H9 (cell line): ENCODE data around the gene PPM1J. TPM values are rescaled to one million over a fixed set of nuclear protein-coding genes. Genes with fewer than 3 reads are reported as not detected.

Source experiments
- DNase-seq: peaks from one replicate; pipeline ENCODE4 v3.0.0-alpha.2; 2017
- H2AFZ ChIP-seq: one replicate; pipeline ENCODE4 v1.6.1; 2013; ENCODE audit warnings: mild to moderate bottlenecking, low read length, control low read depth, moderate library complexity
- H2AK5ac ChIP-seq: 2 replicates; pipeline ENCODE4 v1.6.1; 2013; ENCODE audit warnings: low read length, control low read depth, mixed read lengths; ENCODE audit not compliant: insufficient read length
- H2BK120ac ChIP-seq: one replicate; pipeline ENCODE4 v1.6.1; 2013; ENCODE audit warnings: low read depth, mild to moderate bottlenecking, low read length, control low read depth, inconsistent platforms; ENCODE audit not compliant: poor library complexity, severe bottlenecking
- H2BK12ac ChIP-seq: 2 replicates; pipeline ENCODE4 v1.6.1; 2013; ENCODE audit warnings: low read length, control low read depth, mixed read lengths, low read depth; ENCODE audit not compliant: insufficient read length
- H2BK15ac ChIP-seq: 2 replicates; pipeline ENCODE4 v1.6.1; 2013; ENCODE audit warnings: low read depth, low read length, control low read depth
- H2BK20ac ChIP-seq: one replicate; pipeline ENCODE4 v1.6.1; 2013; ENCODE audit warnings: low read depth, mild to moderate bottlenecking, low read length, control low read depth, inconsistent platforms; ENCODE audit not compliant: poor library complexity, severe bottlenecking
- H2BK5ac ChIP-seq: 2 replicates; pipeline ENCODE4 v1.6.1; 2013; ENCODE audit warnings: low read length, control low read depth, mixed read lengths; ENCODE audit not compliant: insufficient read length
- H3K14ac ChIP-seq: 2 replicates; pipeline ENCODE4 v1.6.1; 2013; ENCODE audit warnings: low read length, control low read depth; ENCODE audit not compliant: insufficient read depth
- H3K18ac ChIP-seq: 2 replicates; pipeline ENCODE4 v1.6.1; 2013; ENCODE audit warnings: low read depth, mild to moderate bottlenecking, mixed read lengths, low read length, control low read depth; ENCODE audit not compliant: insufficient read length
- H3K23ac ChIP-seq: 2 replicates; pipeline ENCODE4 v1.6.1; 2013; ENCODE audit warnings: low read length, control low read depth, mixed read lengths, low read depth; ENCODE audit not compliant: insufficient read length
- H3K23me2 ChIP-seq: 2 replicates; pipeline ENCODE4 v1.6.1; 2013; ENCODE audit warnings: low read depth, mild to moderate bottlenecking, mixed read lengths, low read length, control low read depth; ENCODE audit not compliant: insufficient read length, poor library complexity, severe bottlenecking
- H3K27ac ChIP-seq: 2 replicates; pipeline ENCODE4 v1.5.1; 2013; ENCODE audit warnings: low read length, control low read depth, mixed read lengths, low read depth; ENCODE audit not compliant: insufficient read length
- H3K27me3 ChIP-seq: 2 replicates; pipeline ENCODE4 v1.6.1; 2013; ENCODE audit warnings: low read length, control low read depth, inconsistent platforms; ENCODE audit not compliant: insufficient read depth
- H3K4ac ChIP-seq: 2 replicates; pipeline ENCODE4 v1.6.1; 2013; ENCODE audit warnings: low read depth, mild to moderate bottlenecking, control low read depth, inconsistent platforms, low read length, moderate library complexity
- H3K4me1 ChIP-seq: 2 replicates; pipeline ENCODE4 v1.6.1; 2013; ENCODE audit warnings: low read length, control low read depth, inconsistent platforms; ENCODE audit not compliant: insufficient read depth
- H3K4me2 ChIP-seq: 2 replicates; pipeline ENCODE4 v1.6.1; 2013; ENCODE audit warnings: low read length, control low read depth, mixed read lengths; ENCODE audit not compliant: insufficient read length, insufficient read depth
- H3K56ac ChIP-seq: 2 replicates; pipeline ENCODE4 v1.6.1; 2013; ENCODE audit warnings: low read depth, mild to moderate bottlenecking, mixed read lengths, low read length, control low read depth; ENCODE audit not compliant: insufficient read length
- H3K79me1 ChIP-seq: 2 replicates; pipeline ENCODE4 v1.6.1; 2013; ENCODE audit warnings: low read depth, mild to moderate bottlenecking, moderate library complexity, low read length, control low read depth, inconsistent platforms; ENCODE audit not compliant: insufficient read depth, poor library complexity, severe bottlenecking
- H3K79me2 ChIP-seq: 2 replicates; pipeline ENCODE4 v1.6.1; 2013; ENCODE audit warnings: low read length, control low read depth, inconsistent platforms; ENCODE audit not compliant: insufficient read depth
- H3K9ac ChIP-seq: 2 replicates; pipeline ENCODE4 v1.6.1; 2013; ENCODE audit warnings: low read length, control low read depth, mixed read lengths; ENCODE audit not compliant: insufficient read length; ENCODE audit errors: extremely low read depth
- H3K9me3 ChIP-seq: one replicate; pipeline ENCODE4 v1.6.1; 2013; ENCODE audit warnings: low read depth, low read length, inconsistent platforms; ENCODE audit not compliant: control insufficient read depth
- H3T11ph ChIP-seq: one replicate; pipeline ENCODE4 v1.6.1; 2013; ENCODE audit warnings: mild to moderate bottlenecking, low read length, control low read depth, inconsistent platforms
- H4K20me1 ChIP-seq: one replicate; pipeline ENCODE4 v1.6.1; 2013; ENCODE audit not compliant: control insufficient read depth, insufficient read length, insufficient read depth
- H4K5ac ChIP-seq: 2 replicates; pipeline ENCODE4 v1.6.1; 2013; ENCODE audit warnings: low read depth, mild to moderate bottlenecking, mixed read lengths, low read length, control low read depth; ENCODE audit not compliant: insufficient read length
- H4K8ac ChIP-seq: replicated peaks from 2 replicates; pipeline ENCODE4 v1.6.1; 2013; ENCODE audit warnings: low read length, control low read depth, mixed read lengths, low read depth; ENCODE audit not compliant: insufficient read length
- H4K91ac ChIP-seq: 2 replicates; pipeline ENCODE4 v1.6.1; 2013; ENCODE audit warnings: low read depth, mild to moderate bottlenecking, moderate library complexity, mixed read lengths, low read length, control low read depth; ENCODE audit not compliant: insufficient read length
- H3K27ac Mint-ChIP-seq, 3 experiments: 2 replicates in 2 of 3; 3 replicates in 1 of 3; pipeline ENCODE4 v1.8.0; 2020 to 2021; ENCODE audit warnings: mixed read lengths in 3 of 3, mild to moderate bottlenecking in 1 of 3, moderate library complexity in 1 of 3
- H3K27me3 Mint-ChIP-seq: 2 replicates; pipeline ENCODE4 v1.8.0; 2021; ENCODE audit warnings: low read depth, mild to moderate bottlenecking, moderate library complexity, mixed read lengths
- H3K36me3 Mint-ChIP-seq, 3 experiments: 2 replicates in 2 of 3; 3 replicates in 1 of 3; pipeline ENCODE4 v1.8.0; 2020 to 2021; ENCODE audit warnings: low read depth in 3 of 3, mixed read lengths in 3 of 3; ENCODE audit not compliant: insufficient read depth in 1 of 3
- H3K4me1 Mint-ChIP-seq, 2 experiments: 2 replicates each; pipeline ENCODE4 v1.8.0; 2020; ENCODE audit warnings: mixed read lengths in 2 of 2
- H3K4me3 Mint-ChIP-seq, 2 experiments: 2 replicates in 1 of 2; 3 replicates in 1 of 2; pipeline ENCODE4 v1.8.0; 2020 to 2021; ENCODE audit warnings: mild to moderate bottlenecking in 2 of 2, mixed read lengths in 2 of 2, moderate library complexity in 1 of 2
- H3K9me3 Mint-ChIP-seq, 2 experiments: 2 replicates in 1 of 2; 3 replicates in 1 of 2; pipeline ENCODE4 v1.8.0; 2020; ENCODE audit warnings: mild to moderate bottlenecking in 2 of 2, mixed read lengths in 2 of 2, moderate library complexity in 1 of 2
- CTCF ChIP-seq: fragments of 200-600 bp; sonication (generic); conservative IDR thresholded peaks from 3 replicates; pipeline ENCODE4 v1.8.0; 2021; ENCODE audit warnings: antibody characterized with exemption, mild to moderate bottlenecking
- WGBS: extraction: QIAGEN DNeasy Blood & Tissue Kit; methylation state at CpG from one replicate; pipeline ENCODE4 v1.1.7; 2013; ENCODE audit warnings: missing lambda C conversion rate, low lambda C conversion rate, mixed read lengths; ENCODE audit not compliant: insufficient read length; ENCODE audit errors: extremely low coverage; 5-methylcytosine and 5-hydroxymethylcytosine counted together
- total RNA-seq: library from RNA; stranded (reverse); gene quantifications from 2 replicates; pipeline ENCODE4 v1.2.1, GENCODE V29; 2021

Gene PPM1J
- total RNA-seq, 1 experiment from 2014 or later, result 12.7 TPM

GRCh38 chr1:112702067-112702395 is 13.1 kb downstream of the PPM1J start:
- Histone ChIP-seq H2BK120ac (no peak overlapping the region), H3K56ac (no peak overlapping the region), H3T11ph (no peak overlapping the region), H4K20me1 (peaks cover 4% of the 10 kb centered on the region), H2BK15ac (no peak overlapping the region), H3K79me2 (no peaks in the 10 kb centered on the region), H3K9me3 (no peaks in the 10 kb centered on the region), H2AK5ac (no peak overlapping the region), H4K91ac (no peak overlapping the region), H3K23ac (no peak overlapping the region), H3K9ac (no peak overlapping the region), H3K18ac (no peak overlapping the region), H4K8ac (no peak overlapping the region), H3K4me1 (peaks cover 12% of the 10 kb centered on the region), H2AFZ (no peak overlapping the region), H3K27ac (no peak overlapping the region), H3K27me3 (peaks cover 7% of the 10 kb centered on the region; the same call in 1 of the 2 replicates), H3K4ac (no peak overlapping the region), H2BK12ac (no peak overlapping the region), H2BK5ac (no peak overlapping the region), H2BK20ac (no peak overlapping the region), H4K5ac (no peak overlapping the region), H3K14ac (no peak overlapping the region), H3K79me1 (no peaks in the 10 kb centered on the region), H3K23me2 (peaks cover 9% of the 10 kb centered on the region), H3K4me2 (no peak overlapping the region)
- no CpG with 5 or more reads among the region's 3 CpGs for WGBS
- Mint-ChIP-seq H3K4me1 (peaks cover 74 to 89% of the 10 kb centered on the region in 2 experiments), H3K27ac (peak overlapping the region in 1 of 3 experiments; percentile 23; a peak in 1 of 7 replicates), H3K9me3 (no peaks in the 10 kb centered on the region), H3K4me3 (peak overlapping the region in 1 of 2 experiments; percentile 18; a peak in 2 of 5 replicates), H3K36me3 (peaks cover 20 to 57% (median 48%) of the 10 kb centered on the region in 3 experiments; a peak in 6 of 7 replicates), H3K27me3 (peaks cover 51% of the 10 kb centered on the region)
- DNase-seq, result no peak
- no peak for TF ChIP-seq CTCF
